H9 (cell line): Measurements from ENCODE around the gene NPHP4. TPM values are rescaled to one million over a fixed set of nuclear protein-coding genes. Genes with fewer than 3 reads are reported as not detected.

Experiments
- DNase-seq: peaks from one replicate; pipeline ENCODE4 v3.0.0-alpha.2; 2017
- H2AFZ ChIP-seq: one replicate; pipeline ENCODE4 v1.6.1; 2013; ENCODE audit warnings: mild to moderate bottlenecking, low read length, control low read depth, moderate library complexity
- H2AK5ac ChIP-seq: 2 replicates; pipeline ENCODE4 v1.6.1; 2013; ENCODE audit warnings: low read length, control low read depth, mixed read lengths; ENCODE audit not compliant: insufficient read length
- H2BK120ac ChIP-seq: one replicate; pipeline ENCODE4 v1.6.1; 2013; ENCODE audit warnings: low read depth, mild to moderate bottlenecking, low read length, control low read depth, inconsistent platforms; ENCODE audit not compliant: poor library complexity, severe bottlenecking
- H2BK12ac ChIP-seq: 2 replicates; pipeline ENCODE4 v1.6.1; 2013; ENCODE audit warnings: low read length, control low read depth, mixed read lengths, low read depth; ENCODE audit not compliant: insufficient read length
- H2BK15ac ChIP-seq: 2 replicates; pipeline ENCODE4 v1.6.1; 2013; ENCODE audit warnings: low read depth, low read length, control low read depth
- H2BK20ac ChIP-seq: one replicate; pipeline ENCODE4 v1.6.1; 2013; ENCODE audit warnings: low read depth, mild to moderate bottlenecking, low read length, control low read depth, inconsistent platforms; ENCODE audit not compliant: poor library complexity, severe bottlenecking
- H2BK5ac ChIP-seq: 2 replicates; pipeline ENCODE4 v1.6.1; 2013; ENCODE audit warnings: low read length, control low read depth, mixed read lengths; ENCODE audit not compliant: insufficient read length
- H3K14ac ChIP-seq: 2 replicates; pipeline ENCODE4 v1.6.1; 2013; ENCODE audit warnings: low read length, control low read depth; ENCODE audit not compliant: insufficient read depth
- H3K18ac ChIP-seq: 2 replicates; pipeline ENCODE4 v1.6.1; 2013; ENCODE audit warnings: low read depth, mild to moderate bottlenecking, mixed read lengths, low read length, control low read depth; ENCODE audit not compliant: insufficient read length
- H3K23ac ChIP-seq: 2 replicates; pipeline ENCODE4 v1.6.1; 2013; ENCODE audit warnings: low read length, control low read depth, mixed read lengths, low read depth; ENCODE audit not compliant: insufficient read length
- H3K23me2 ChIP-seq: 2 replicates; pipeline ENCODE4 v1.6.1; 2013; ENCODE audit warnings: low read depth, mild to moderate bottlenecking, mixed read lengths, low read length, control low read depth; ENCODE audit not compliant: insufficient read length, poor library complexity, severe bottlenecking
- H3K27ac ChIP-seq: 2 replicates; pipeline ENCODE4 v1.5.1; 2013; ENCODE audit warnings: low read length, control low read depth, mixed read lengths, low read depth; ENCODE audit not compliant: insufficient read length
- H3K27me3 ChIP-seq: 2 replicates; pipeline ENCODE4 v1.6.1; 2013; ENCODE audit warnings: low read length, control low read depth, inconsistent platforms; ENCODE audit not compliant: insufficient read depth
- H3K4ac ChIP-seq: 2 replicates; pipeline ENCODE4 v1.6.1; 2013; ENCODE audit warnings: low read depth, mild to moderate bottlenecking, control low read depth, inconsistent platforms, low read length, moderate library complexity
- H3K4me1 ChIP-seq: 2 replicates; pipeline ENCODE4 v1.6.1; 2013; ENCODE audit warnings: low read length, control low read depth, inconsistent platforms; ENCODE audit not compliant: insufficient read depth
- H3K4me2 ChIP-seq: 2 replicates; pipeline ENCODE4 v1.6.1; 2013; ENCODE audit warnings: low read length, control low read depth, mixed read lengths; ENCODE audit not compliant: insufficient read length, insufficient read depth
- H3K56ac ChIP-seq: 2 replicates; pipeline ENCODE4 v1.6.1; 2013; ENCODE audit warnings: low read depth, mild to moderate bottlenecking, mixed read lengths, low read length, control low read depth; ENCODE audit not compliant: insufficient read length
- H3K79me1 ChIP-seq: 2 replicates; pipeline ENCODE4 v1.6.1; 2013; ENCODE audit warnings: low read depth, mild to moderate bottlenecking, moderate library complexity, low read length, control low read depth, inconsistent platforms; ENCODE audit not compliant: insufficient read depth, poor library complexity, severe bottlenecking
- H3K79me2 ChIP-seq: 2 replicates; pipeline ENCODE4 v1.6.1; 2013; ENCODE audit warnings: low read length, control low read depth, inconsistent platforms; ENCODE audit not compliant: insufficient read depth
- H3K9ac ChIP-seq: 2 replicates; pipeline ENCODE4 v1.6.1; 2013; ENCODE audit warnings: low read length, control low read depth, mixed read lengths; ENCODE audit not compliant: insufficient read length; ENCODE audit errors: extremely low read depth
- H3K9me3 ChIP-seq: one replicate; pipeline ENCODE4 v1.6.1; 2013; ENCODE audit warnings: low read depth, low read length, inconsistent platforms; ENCODE audit not compliant: control insufficient read depth
- H3T11ph ChIP-seq: one replicate; pipeline ENCODE4 v1.6.1; 2013; ENCODE audit warnings: mild to moderate bottlenecking, low read length, control low read depth, inconsistent platforms
- H4K20me1 ChIP-seq: one replicate; pipeline ENCODE4 v1.6.1; 2013; ENCODE audit not compliant: control insufficient read depth, insufficient read length, insufficient read depth
- H4K5ac ChIP-seq: 2 replicates; pipeline ENCODE4 v1.6.1; 2013; ENCODE audit warnings: low read depth, mild to moderate bottlenecking, mixed read lengths, low read length, control low read depth; ENCODE audit not compliant: insufficient read length
- H4K8ac ChIP-seq: replicated peaks from 2 replicates; pipeline ENCODE4 v1.6.1; 2013; ENCODE audit warnings: low read length, control low read depth, mixed read lengths, low read depth; ENCODE audit not compliant: insufficient read length
- H4K91ac ChIP-seq: 2 replicates; pipeline ENCODE4 v1.6.1; 2013; ENCODE audit warnings: low read depth, mild to moderate bottlenecking, moderate library complexity, mixed read lengths, low read length, control low read depth; ENCODE audit not compliant: insufficient read length
- H3K27ac Mint-ChIP-seq, 3 experiments: 2 replicates in 2 of 3; 3 replicates in 1 of 3; pipeline ENCODE4 v1.8.0; 2020 to 2021; ENCODE audit warnings: mixed read lengths in 3 of 3, mild to moderate bottlenecking in 1 of 3, moderate library complexity in 1 of 3
- H3K27me3 Mint-ChIP-seq: 2 replicates; pipeline ENCODE4 v1.8.0; 2021; ENCODE audit warnings: low read depth, mild to moderate bottlenecking, moderate library complexity, mixed read lengths
- H3K36me3 Mint-ChIP-seq, 3 experiments: 2 replicates in 2 of 3; 3 replicates in 1 of 3; pipeline ENCODE4 v1.8.0; 2020 to 2021; ENCODE audit warnings: low read depth in 3 of 3, mixed read lengths in 3 of 3; ENCODE audit not compliant: insufficient read depth in 1 of 3
- H3K4me1 Mint-ChIP-seq, 2 experiments: 2 replicates each; pipeline ENCODE4 v1.8.0; 2020; ENCODE audit warnings: mixed read lengths in 2 of 2
- H3K4me3 Mint-ChIP-seq, 2 experiments: 2 replicates in 1 of 2; 3 replicates in 1 of 2; pipeline ENCODE4 v1.8.0; 2020 to 2021; ENCODE audit warnings: mild to moderate bottlenecking in 2 of 2, mixed read lengths in 2 of 2, moderate library complexity in 1 of 2
- H3K9me3 Mint-ChIP-seq, 2 experiments: 2 replicates in 1 of 2; 3 replicates in 1 of 2; pipeline ENCODE4 v1.8.0; 2020; ENCODE audit warnings: mild to moderate bottlenecking in 2 of 2, mixed read lengths in 2 of 2, moderate library complexity in 1 of 2
- WGBS: extraction: QIAGEN DNeasy Blood & Tissue Kit; methylation state at CpG from one replicate; pipeline ENCODE4 v1.1.7; 2013; ENCODE audit warnings: missing lambda C conversion rate, low lambda C conversion rate, mixed read lengths; ENCODE audit not compliant: insufficient read length; ENCODE audit errors: extremely low coverage; 5-methylcytosine and 5-hydroxymethylcytosine counted together
- total RNA-seq: library from RNA; stranded (reverse); gene quantifications from 2 replicates; pipeline ENCODE4 v1.2.1, GENCODE V29; 2021
- TF ChIP-seq, protein P1 (sequence below): fragments of 200-600 bp; sonication (generic); conservative IDR thresholded peaks from 3 replicates; pipeline ENCODE4 v1.8.0; 2021; ENCODE audit warnings: antibody characterized with exemption, mild to moderate bottlenecking

The NPHP4 gene
- total RNA-seq, 1 experiment from 2014 or later, result 17.6 TPM

GRCh38 chr1:5996641-5997270 is 4.5 kb upstream of the NPHP4 start:
- Histone ChIP-seq H2BK120ac (no peak overlapping the region), H3T11ph (no peak overlapping the region), H2BK12ac (no peak overlapping the region), H3K9ac (no peak overlapping the region), H2BK5ac (no peak overlapping the region), H3K79me2 (no peaks in the 10 kb centered on the region), H3K4me2 (no peak overlapping the region), H3K23me2 (peaks cover 9% of the 10 kb centered on the region), H3K23ac (no peak overlapping the region), H3K27me3 (no peaks in the 10 kb centered on the region; the same call in 1 of the 2 replicates), H3K79me1 (no peaks in the 10 kb centered on the region), H3K4me1 (no peaks in the 10 kb centered on the region), H3K14ac (no peak overlapping the region; the same call in 1 of the 2 replicates), H2BK15ac (no peak overlapping the region), H3K27ac (no peak overlapping the region), H2AFZ (no peak overlapping the region), H3K4ac (no peak overlapping the region), H2BK20ac (no peak overlapping the region), H4K20me1 (no peaks in the 10 kb centered on the region), H4K5ac (no peak overlapping the region), H3K9me3 (no peaks in the 10 kb centered on the region), H2AK5ac (no peak overlapping the region), H4K8ac (no peak overlapping the region), H3K56ac (no peak overlapping the region), H4K91ac (no peak overlapping the region), H3K18ac (no peak overlapping the region)
- WGBS, result no CpG with 5 or more reads among the region's 16 CpGs
- Mint-ChIP-seq H3K4me3 (no peak overlapping the region), H3K27me3 (peaks cover 44% of the 10 kb centered on the region), H3K9me3 (no peaks in the 10 kb centered on the region), H3K27ac (no peak overlapping the region), H3K36me3 (no peaks in the 10 kb centered on the region), H3K4me1 (peaks cover 20 to 26% of the 10 kb centered on the region in 2 experiments)
- DNase-seq, result no peak
- TF ChIP-seq, protein P1, sequence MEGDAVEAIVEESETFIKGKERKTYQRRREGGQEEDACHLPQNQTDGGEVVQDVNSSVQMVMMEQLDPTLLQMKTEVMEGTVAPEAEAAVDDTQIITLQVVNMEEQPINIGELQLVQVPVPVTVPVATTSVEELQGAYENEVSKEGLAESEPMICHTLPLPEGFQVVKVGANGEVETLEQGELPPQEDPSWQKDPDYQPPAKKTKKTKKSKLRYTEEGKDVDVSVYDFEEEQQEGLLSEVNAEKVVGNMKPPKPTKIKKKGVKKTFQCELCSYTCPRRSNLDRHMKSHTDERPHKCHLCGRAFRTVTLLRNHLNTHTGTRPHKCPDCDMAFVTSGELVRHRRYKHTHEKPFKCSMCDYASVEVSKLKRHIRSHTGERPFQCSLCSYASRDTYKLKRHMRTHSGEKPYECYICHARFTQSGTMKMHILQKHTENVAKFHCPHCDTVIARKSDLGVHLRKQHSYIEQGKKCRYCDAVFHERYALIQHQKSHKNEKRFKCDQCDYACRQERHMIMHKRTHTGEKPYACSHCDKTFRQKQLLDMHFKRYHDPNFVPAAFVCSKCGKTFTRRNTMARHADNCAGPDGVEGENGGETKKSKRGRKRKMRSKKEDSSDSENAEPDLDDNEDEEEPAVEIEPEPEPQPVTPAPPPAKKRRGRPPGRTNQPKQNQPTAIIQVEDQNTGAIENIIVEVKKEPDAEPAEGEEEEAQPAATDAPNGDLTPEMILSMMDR, result no peak
